ENCODE data around the gene MRPL9. TPM values are rescaled to one million over a fixed set of nuclear protein-coding genes. Genes with fewer than 3 reads are reported as not detected.

The MRPL9 gene
- total and polyA plus RNA-seq, 9 donors: 66.3 to 87.9 (median 74.8) TPM

GRCh38 chr1:151805066-151805820 lies 41.9 kb upstream of the MRPL9 start, which contains the start of gene LINGO4:
TSS of gene LINGO4 (minus strand) at chr1:151805419. CDS start at chr1:151802704, 2,715 bp downstream.
- peaks cover 6% of the 10 kb centered on the region for H3K4me1 ChIP-seq (ENCODE audit: control insufficient read depth, insufficient read depth, low read length)
- 54% methylated on average over 8 of the region's 12 CpGs for WGBS (ENCODE audit: insufficient coverage)
- no peak within 1 kb of the TSS for H3K4me3 ChIP-seq (ENCODE audit: low read length)
- no peak within 1 kb of the TSS for H3K27ac ChIP-seq (ENCODE audit: low read length)
- DNase-seq: no peak
- peaks cover 26% of the 10 kb centered on the region for H3K27me3 ChIP-seq (ENCODE audit: control insufficient read depth, insufficient read depth, low read length)
- no peaks in the 10 kb centered on the region for H3K36me3 ChIP-seq (ENCODE audit: control insufficient read depth, insufficient read depth, low read length)
- no peaks in the 10 kb centered on the region for H3K9me3 ChIP-seq (replicated peaks; ENCODE audit: control insufficient read depth, low read depth, low read length)

GRCh38 chr1:151803915-151804314 lies 40.6 kb upstream of the MRPL9 start:
- H3K4me1 ChIP-seq (ENCODE audit: control insufficient read depth, insufficient read depth, low read length): peaks cover 6% of the 10 kb centered on the region
- H3K27ac ChIP-seq (ENCODE audit: low read length): no peak overlapping the region
- H3K4me3 ChIP-seq (ENCODE audit: low read length): no peak overlapping the region
- H3K9me3 ChIP-seq (replicated peaks; ENCODE audit: control insufficient read depth, low read depth, low read length): no peaks in the 10 kb centered on the region
- 100% methylated on average over 2 of the region's 3 CpGs for WGBS (ENCODE audit: insufficient coverage)
- DNase-seq: no peak
- H3K36me3 ChIP-seq (ENCODE audit: control insufficient read depth, insufficient read depth, low read length): no peaks in the 10 kb centered on the region
- peaks cover 36% of the 10 kb centered on the region for H3K27me3 ChIP-seq (ENCODE audit: control insufficient read depth, insufficient read depth, low read length)

- DNase-seq: no peak
- H3K4me3 ChIP-seq (ENCODE audit: low read length): no peak overlapping the region
- H3K27me3 ChIP-seq (ENCODE audit: control insufficient read depth, insufficient read depth, low read length): peaks cover 40% of the 10 kb centered on the region
- H3K27ac ChIP-seq (ENCODE audit: low read length): no peak overlapping the region
- no peaks in the 10 kb centered on the region for H3K36me3 ChIP-seq (ENCODE audit: control insufficient read depth, insufficient read depth, low read length)
- H3K4me1 ChIP-seq (ENCODE audit: control insufficient read depth, insufficient read depth, low read length): peaks cover 6% of the 10 kb centered on the region
- H3K9me3 ChIP-seq (replicated peaks; ENCODE audit: control insufficient read depth, low read depth, low read length): no peaks in the 10 kb centered on the region
Measured at GRCh38 chr1:151803164-151803563, 39.9 kb upstream of the MRPL9 start.

GRCh38 chr1:151802372-151802771 lies 39.1 kb upstream of the MRPL9 start:
- DNase-seq: no peak
- H3K9me3 ChIP-seq (replicated peaks; ENCODE audit: control insufficient read depth, low read depth, low read length): no peaks in the 10 kb centered on the region
- no peak overlapping the region for H3K4me3 ChIP-seq (ENCODE audit: low read length)
- H3K36me3 ChIP-seq (ENCODE audit: control insufficient read depth, insufficient read depth, low read length): no peaks in the 10 kb centered on the region
- H3K27me3 ChIP-seq (ENCODE audit: control insufficient read depth, insufficient read depth, low read length): peaks cover 39% of the 10 kb centered on the region
- H3K4me1 ChIP-seq (ENCODE audit: control insufficient read depth, insufficient read depth, low read length): peaks cover 6% of the 10 kb centered on the region
- WGBS (ENCODE audit: insufficient coverage): 79% methylated on average over 5 of the region's 5 CpGs
- no peak overlapping the region for H3K27ac ChIP-seq (ENCODE audit: low read length)

GRCh38 chr1:151801846-151802245 lies 38.5 kb upstream of the MRPL9 start:
- H3K9me3 ChIP-seq (replicated peaks; ENCODE audit: control insufficient read depth, low read depth, low read length): no peaks in the 10 kb centered on the region
- H3K27me3 ChIP-seq (ENCODE audit: control insufficient read depth, insufficient read depth, low read length): peaks cover 41% of the 10 kb centered on the region
- no peak overlapping the region for H3K27ac ChIP-seq (ENCODE audit: low read length)
- H3K4me1 ChIP-seq (ENCODE audit: control insufficient read depth, insufficient read depth, low read length): peaks cover 3% of the 10 kb centered on the region
- no peak for DNase-seq
- H3K36me3 ChIP-seq (ENCODE audit: control insufficient read depth, insufficient read depth, low read length): no peaks in the 10 kb centered on the region
- H3K4me3 ChIP-seq (ENCODE audit: low read length): no peak overlapping the region
- 84% methylated on average over 7 of the region's 7 CpGs for WGBS (ENCODE audit: insufficient coverage)

- Histone ChIP-seq H3K9me3 (replicated peaks; ENCODE audit: control insufficient read depth, low read depth, low read length) (no peaks in the 10 kb centered on the region), H3K27me3 (ENCODE audit: control insufficient read depth, insufficient read depth, low read length) (peaks cover 41% of the 10 kb centered on the region), H3K27ac (ENCODE audit: low read length) (no peak overlapping the region), H3K4me3 (ENCODE audit: low read length) (no peak overlapping the region), H3K4me1 (ENCODE audit: control insufficient read depth, insufficient read depth, low read length) (peaks cover 2% of the 10 kb centered on the region), H3K36me3 (ENCODE audit: control insufficient read depth, insufficient read depth, low read length) (no peaks in the 10 kb centered on the region)
- WGBS (ENCODE audit: insufficient coverage): 92% methylated on average over 12 of the region's 12 CpGs
- no peak for DNase-seq
Measured at GRCh38 chr1:151801310-151801820, 38.1 kb upstream of the MRPL9 start.

GRCh38 chr1:151800830-151801229 lies 37.5 kb upstream of the MRPL9 start:
- no peak for DNase-seq
- Histone ChIP-seq H3K36me3 (ENCODE audit: control insufficient read depth, insufficient read depth, low read length) (no peaks in the 10 kb centered on the region), H3K4me1 (ENCODE audit: control insufficient read depth, insufficient read depth, low read length) (peaks cover 2% of the 10 kb centered on the region), H3K4me3 (ENCODE audit: low read length) (no peak overlapping the region), H3K27me3 (ENCODE audit: control insufficient read depth, insufficient read depth, low read length) (peaks cover 38% of the 10 kb centered on the region), H3K9me3 (replicated peaks; ENCODE audit: control insufficient read depth, low read depth, low read length) (no peaks in the 10 kb centered on the region), H3K27ac (ENCODE audit: low read length) (no peak overlapping the region)
- WGBS (ENCODE audit: insufficient coverage): 57% methylated on average over 7 of the region's 8 CpGs

- Histone ChIP-seq H3K4me1 (ENCODE audit: control insufficient read depth, insufficient read depth, low read length) (no peaks in the 10 kb centered on the region), H3K27ac (ENCODE audit: low read length) (no peak overlapping the region), H3K27me3 (ENCODE audit: control insufficient read depth, insufficient read depth, low read length) (peaks cover 36% of the 10 kb centered on the region), H3K9me3 (replicated peaks; ENCODE audit: control insufficient read depth, low read depth, low read length) (no peaks in the 10 kb centered on the region), H3K36me3 (ENCODE audit: control insufficient read depth, insufficient read depth, low read length) (no peaks in the 10 kb centered on the region), H3K4me3 (ENCODE audit: low read length) (no peak overlapping the region)
- no peak for DNase-seq
- 34% methylated on average over 5 of the region's 9 CpGs for WGBS (ENCODE audit: insufficient coverage)
Measured at GRCh38 chr1:151799179-151800022, 36.1 kb upstream of the MRPL9 start.

- 71% methylated on average over 1 of the region's 5 CpGs for WGBS (ENCODE audit: insufficient coverage)
- Histone ChIP-seq H3K4me1 (ENCODE audit: control insufficient read depth, insufficient read depth, low read length) (no peaks in the 10 kb centered on the region), H3K36me3 (ENCODE audit: control insufficient read depth, insufficient read depth, low read length) (no peaks in the 10 kb centered on the region), H3K27me3 (ENCODE audit: control insufficient read depth, insufficient read depth, low read length) (peaks cover 34% of the 10 kb centered on the region), H3K4me3 (ENCODE audit: low read length) (no peak overlapping the region), H3K27ac (ENCODE audit: low read length) (no peak overlapping the region), H3K9me3 (replicated peaks; ENCODE audit: control insufficient read depth, low read depth, low read length) (no peaks in the 10 kb centered on the region)
- DNase-seq: no peak
Measured at GRCh38 chr1:151798571-151798970, 35.3 kb upstream of the MRPL9 start.

GRCh38 chr1:151790940-151791651 lies 27.8 kb upstream of the MRPL9 start:
- no peaks in the 10 kb centered on the region for H3K36me3 ChIP-seq (ENCODE audit: control insufficient read depth, insufficient read depth, low read length)
- peaks cover 9% of the 10 kb centered on the region for H3K27me3 ChIP-seq (ENCODE audit: control insufficient read depth, insufficient read depth, low read length)
- under 1% methylated on average over 37 of the region's 52 CpGs for WGBS (ENCODE audit: insufficient coverage)
- H3K27ac ChIP-seq (ENCODE audit: low read length): no peak overlapping the region
- H3K4me1 ChIP-seq (ENCODE audit: control insufficient read depth, insufficient read depth, low read length): peaks cover 11% of the 10 kb centered on the region
- DNase-seq: peak; percentile 15
- peak overlapping the region; percentile 55 for H3K4me3 ChIP-seq (ENCODE audit: low read length)
- H3K9me3 ChIP-seq (replicated peaks; ENCODE audit: control insufficient read depth, low read depth, low read length): no peaks in the 10 kb centered on the region
